GM18511 (cell line): ENCODE measurements around the gene SIMC1.
A peak's percentile ranks its signal among the peaks of the same experiment; 100 is the strongest.
"Not testable (repeated sequence)": the region's sequence is repeated elsewhere in the genome, so short reads cannot be mapped to it uniquely, and the experiment has no call there.

Experiments
- ATAC-seq: cut with Tn5 transposase; IDR thresholded peaks from one replicate; pipeline ENCODE4 v1.9.1; 2021; ENCODE audit warnings: mild to moderate bottlenecking, moderate library complexity; ENCODE audit not compliant: unreplicated experiment

The SIMC1 gene

GRCh38 chr5:176237971-176238644 is at the start of gene SIMC1:
TSS of gene SIMC1 (plus strand) at chr5:176238424. CDS start at chr5:176238509, 85 bp downstream.
- peak; percentile 72 for ATAC-seq

- no peak for ATAC-seq
These were observed 49.6 kb upstream of the SIMC1 start for GRCh38 chr5:176188506-176189193.

- no peak for ATAC-seq
These were observed 48.4 kb upstream of the SIMC1 start for GRCh38 chr5:176189857-176190256.

GRCh38 chr5:176190886-176191755 is 47.1 kb upstream of the SIMC1 start:
- ATAC-seq = no peak

GRCh38 chr5:176192094-176192721 is 46.0 kb upstream of the SIMC1 start:
- no peak for ATAC-seq

- ATAC-seq = not testable (repeated sequence)
These were observed 45.5 kb upstream of the SIMC1 start for GRCh38 chr5:176192722-176193117.

- ATAC-seq = not testable (repeated sequence)
These were observed 44.6 kb upstream of the SIMC1 start for GRCh38 chr5:176193636-176194035.

GRCh38 chr5:176194238-176195083 is 43.8 kb upstream of the SIMC1 start:
- ATAC-seq = not testable (repeated sequence)

- ATAC-seq = not testable (repeated sequence)
These were observed 43.2 kb upstream of the SIMC1 start for GRCh38 chr5:176195084-176195413.

GRCh38 chr5:176195487-176196207 is 42.6 kb upstream of the SIMC1 start:
- ATAC-seq = peak; percentile 58

GRCh38 chr5:176196781-176197180 is 41.4 kb upstream of the SIMC1 start:
- not testable (repeated sequence) for ATAC-seq

GRCh38 chr5:176197234-176197858 is 40.9 kb upstream of the SIMC1 start:
- ATAC-seq = not testable (repeated sequence)

- ATAC-seq = not testable (repeated sequence)
These were observed 39.9 kb upstream of the SIMC1 start for GRCh38 chr5:176198299-176198698.

- not testable (repeated sequence) for ATAC-seq
These were observed 39.1 kb upstream of the SIMC1 start for GRCh38 chr5:176198991-176199733.

- ATAC-seq = not testable (repeated sequence)
These were observed 38.3 kb upstream of the SIMC1 start for GRCh38 chr5:176199803-176200399.

GRCh38 chr5:176201811-176202210 is 36.4 kb upstream of the SIMC1 start:
- no peak for ATAC-seq

- ATAC-seq = no peak
These were observed 35.1 kb upstream of the SIMC1 start for GRCh38 chr5:176203086-176203485.

GRCh38 chr5:176203535-176203934 is 34.7 kb upstream of the SIMC1 start:
- not testable (repeated sequence) for ATAC-seq
